Endothelial cell (in vitro differentiated cells): ENCODE results near the gene GPC5. TPM values are rescaled to one million over a fixed set of nuclear protein-coding genes. Genes with fewer than 3 reads are reported as not detected.

Experiments used
- DNase-seq: peaks from one replicate; pipeline ENCODE4 v3.0.0; 2021; ENCODE audit warnings: low spot score
- H3K27ac Mint-ChIP-seq: one replicate; pipeline ENCODE4 v1.8.0; 2021; ENCODE audit warnings: mixed read lengths, inconsistent platforms; ENCODE audit not compliant: unreplicated experiment
- H3K27me3 Mint-ChIP-seq: one replicate; pipeline ENCODE4 v1.8.0; 2021; ENCODE audit warnings: mild to moderate bottlenecking, moderate library complexity, mixed read lengths, inconsistent platforms; ENCODE audit not compliant: unreplicated experiment
- H3K36me3 Mint-ChIP-seq: one replicate; pipeline ENCODE4 v1.8.0; 2021; ENCODE audit warnings: mild to moderate bottlenecking, low read depth, mixed read lengths, inconsistent platforms; ENCODE audit not compliant: unreplicated experiment
- H3K4me1 Mint-ChIP-seq: one replicate; pipeline ENCODE4 v1.8.0; 2021; ENCODE audit warnings: mild to moderate bottlenecking, mixed read lengths, inconsistent platforms; ENCODE audit not compliant: unreplicated experiment
- H3K4me3 Mint-ChIP-seq: one replicate; pipeline ENCODE4 v1.8.0; 2021; ENCODE audit warnings: mild to moderate bottlenecking, mixed read lengths, inconsistent platforms; ENCODE audit not compliant: unreplicated experiment
- H3K9me3 Mint-ChIP-seq: one replicate; pipeline ENCODE4 v1.8.0; 2021; ENCODE audit warnings: mixed read lengths, inconsistent platforms; ENCODE audit not compliant: unreplicated experiment
- total RNA-seq: library from RNA; stranded (reverse); fragmentation: NEBNext Ultra II Directional; extraction: Animal tissue kit (Norgen Biotek cat#: 25700); gene quantifications from one replicate; pipeline ENCODE4 v1.2.1, GENCODE V29; 2021; ENCODE audit not compliant: unreplicated experiment
- TF ChIP-seq, protein P1 (sequence below): fragments of 200-600 bp; sonication (generic); IDR thresholded peaks from one replicate; pipeline ENCODE4 v1.5.0; 2021; ENCODE audit warnings: antibody characterized with exemption; ENCODE audit not compliant: unreplicated experiment

The GPC5 gene
- total RNA-seq, 1 donor from 2014 or later: not detected

DNA sequence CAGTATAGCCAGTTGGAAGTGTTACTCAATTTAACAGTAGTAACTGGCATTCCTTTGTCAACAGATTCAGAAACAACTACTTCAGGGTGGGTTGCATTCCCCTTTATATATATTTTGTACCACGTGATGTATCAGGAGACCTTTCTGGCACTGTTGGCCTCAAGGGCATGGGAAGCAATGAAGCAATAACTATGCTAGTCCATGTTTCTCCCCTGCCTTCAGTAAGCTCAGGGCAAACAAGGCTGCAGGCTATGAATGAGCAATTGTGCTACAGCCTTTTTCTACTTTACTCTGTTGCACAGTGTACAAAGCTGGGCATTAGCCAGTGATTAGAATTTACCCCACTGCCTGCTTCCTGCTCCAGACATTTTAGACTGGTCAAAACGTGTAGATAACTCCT, 348.8 kb downstream of the GPC5 start:
- no peaks in the 10 kb centered on the region for H3K27me3 Mint-ChIP-seq
- TF ChIP-seq, protein P1, sequence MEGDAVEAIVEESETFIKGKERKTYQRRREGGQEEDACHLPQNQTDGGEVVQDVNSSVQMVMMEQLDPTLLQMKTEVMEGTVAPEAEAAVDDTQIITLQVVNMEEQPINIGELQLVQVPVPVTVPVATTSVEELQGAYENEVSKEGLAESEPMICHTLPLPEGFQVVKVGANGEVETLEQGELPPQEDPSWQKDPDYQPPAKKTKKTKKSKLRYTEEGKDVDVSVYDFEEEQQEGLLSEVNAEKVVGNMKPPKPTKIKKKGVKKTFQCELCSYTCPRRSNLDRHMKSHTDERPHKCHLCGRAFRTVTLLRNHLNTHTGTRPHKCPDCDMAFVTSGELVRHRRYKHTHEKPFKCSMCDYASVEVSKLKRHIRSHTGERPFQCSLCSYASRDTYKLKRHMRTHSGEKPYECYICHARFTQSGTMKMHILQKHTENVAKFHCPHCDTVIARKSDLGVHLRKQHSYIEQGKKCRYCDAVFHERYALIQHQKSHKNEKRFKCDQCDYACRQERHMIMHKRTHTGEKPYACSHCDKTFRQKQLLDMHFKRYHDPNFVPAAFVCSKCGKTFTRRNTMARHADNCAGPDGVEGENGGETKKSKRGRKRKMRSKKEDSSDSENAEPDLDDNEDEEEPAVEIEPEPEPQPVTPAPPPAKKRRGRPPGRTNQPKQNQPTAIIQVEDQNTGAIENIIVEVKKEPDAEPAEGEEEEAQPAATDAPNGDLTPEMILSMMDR: no peak
- no peak overlapping the region for H3K27ac Mint-ChIP-seq
- DNase-seq: no peak
- H3K4me3 Mint-ChIP-seq: no peak overlapping the region
- H3K4me1 Mint-ChIP-seq: no peaks in the 10 kb centered on the region
- H3K36me3 Mint-ChIP-seq: no peaks in the 10 kb centered on the region
- no peaks in the 10 kb centered on the region for H3K9me3 Mint-ChIP-seq

DNA sequence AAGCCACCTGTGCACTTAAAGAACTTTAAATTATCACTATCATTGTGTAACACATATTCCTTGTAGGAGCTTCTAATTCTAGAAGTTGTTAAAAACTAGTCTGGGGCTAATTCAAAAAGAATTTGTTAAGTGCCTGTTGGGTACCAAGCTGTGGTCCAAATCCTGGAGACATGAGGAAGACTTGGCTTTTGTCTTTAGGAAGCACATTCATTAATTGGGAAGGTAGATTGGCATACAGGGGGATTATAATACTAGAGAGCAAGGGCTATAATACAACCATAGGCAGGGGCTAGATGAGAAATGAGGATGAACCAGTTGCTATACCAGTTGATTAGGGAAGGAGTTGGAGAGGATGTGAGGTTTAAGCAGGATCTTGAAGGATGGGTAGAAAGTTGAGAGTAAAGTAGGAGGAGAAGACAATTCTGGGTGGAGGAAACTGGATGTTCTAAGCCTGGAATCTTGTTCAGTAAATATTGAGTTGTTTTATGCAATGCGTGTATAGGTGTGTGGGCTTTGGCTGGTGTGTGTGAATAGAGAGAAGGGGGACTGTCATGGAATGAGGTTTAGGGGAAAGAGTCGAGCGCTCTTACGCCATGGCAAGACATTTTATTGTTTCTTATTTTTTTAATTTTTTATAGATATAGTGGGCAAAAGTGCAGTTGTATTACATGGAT, 350.1 kb downstream of the GPC5 start:
- Mint-ChIP-seq H3K4me3 (no peak overlapping the region), H3K27ac (no peak overlapping the region), H3K4me1 (no peaks in the 10 kb centered on the region), H3K36me3 (no peaks in the 10 kb centered on the region), H3K9me3 (no peaks in the 10 kb centered on the region), H3K27me3 (no peaks in the 10 kb centered on the region)
- TF ChIP-seq, protein P1: no peak
- no peak for DNase-seq

DNA sequence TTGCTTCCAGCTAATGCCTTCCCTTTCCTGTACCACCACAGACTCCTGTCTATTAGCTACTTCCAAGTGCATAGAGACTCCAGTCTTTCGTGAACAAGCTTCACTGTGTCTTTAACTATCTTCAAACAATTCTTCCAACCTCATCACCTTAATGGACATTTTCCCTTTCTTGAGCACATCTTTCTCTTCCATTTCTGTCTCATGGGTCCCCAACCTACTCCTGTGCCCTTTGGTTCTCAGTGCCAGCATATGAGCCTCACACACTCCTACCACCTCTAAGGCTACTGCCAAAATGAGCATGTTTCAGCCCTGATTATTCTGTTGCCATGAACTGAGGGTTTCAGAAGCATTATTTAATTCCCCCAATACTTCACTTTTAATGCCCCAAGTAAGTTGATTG, 360.3 kb downstream of the GPC5 start:
- TF ChIP-seq, protein P1: no peak
- no peak overlapping the region for H3K27ac Mint-ChIP-seq
- peaks cover 4% of the 10 kb centered on the region for H3K4me1 Mint-ChIP-seq

DNA sequence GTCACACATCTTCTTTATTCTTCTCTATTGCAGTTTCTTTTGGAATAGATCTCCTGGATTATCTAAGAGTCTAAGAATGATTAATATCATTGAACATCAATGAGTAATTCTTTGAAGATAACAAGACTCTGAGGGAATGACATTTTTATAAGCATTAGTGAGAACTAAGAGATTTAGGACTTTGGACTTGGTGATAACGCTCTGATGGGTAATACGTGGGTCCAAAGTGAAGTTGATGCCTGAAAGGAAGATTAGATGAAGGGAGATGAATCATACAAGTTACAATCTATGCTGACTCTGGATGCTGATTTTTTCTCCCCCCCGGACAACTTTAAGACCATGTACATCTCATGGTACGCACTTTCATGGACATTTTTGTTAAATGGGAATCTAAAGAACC, 364.5 kb downstream of the GPC5 start:
- TF ChIP-seq, protein P1: no peak
- Mint-ChIP-seq H3K36me3 (no peaks in the 10 kb centered on the region), H3K4me3 (no peak overlapping the region), H3K9me3 (no peaks in the 10 kb centered on the region), H3K27ac (no peak overlapping the region), H3K27me3 (no peaks in the 10 kb centered on the region), H3K4me1 (peaks cover 4% of the 10 kb centered on the region)
- DNase-seq: no peak

More for the DNA sequence above, 360.3 kb downstream of the GPC5 start:
- Mint-ChIP-seq H3K27me3 (no peaks in the 10 kb centered on the region), H3K9me3 (no peaks in the 10 kb centered on the region), H3K36me3 (no peaks in the 10 kb centered on the region), H3K4me3 (no peak overlapping the region)
- DNase-seq: no peak

DNA sequence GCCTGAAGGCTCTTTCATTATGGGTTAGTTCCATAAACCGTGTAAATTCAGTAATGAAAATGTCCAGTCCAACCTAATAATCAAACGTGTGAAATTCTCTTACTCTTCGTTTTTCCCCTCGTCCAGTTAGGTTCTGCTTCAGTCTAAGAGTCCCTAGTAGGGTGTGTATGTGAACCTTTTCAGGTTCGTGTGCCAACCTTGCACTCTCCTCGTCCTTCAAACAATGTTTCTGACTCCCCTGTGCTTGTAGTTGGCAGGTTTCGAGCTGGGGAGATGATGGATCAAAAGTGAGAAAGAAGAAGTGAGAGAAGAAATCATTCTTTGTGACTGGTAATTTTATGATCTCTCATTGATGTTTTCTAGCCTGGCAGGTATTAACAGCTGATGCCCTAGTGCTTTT, 366.1 kb downstream of the GPC5 start:
- H3K4me3 Mint-ChIP-seq: no peak overlapping the region
- no peaks in the 10 kb centered on the region for H3K36me3 Mint-ChIP-seq
- peaks cover 4% of the 10 kb centered on the region for H3K4me1 Mint-ChIP-seq
- no peak for DNase-seq
- no peaks in the 10 kb centered on the region for H3K27me3 Mint-ChIP-seq
- TF ChIP-seq, protein P1: no peak
- H3K27ac Mint-ChIP-seq: no peak overlapping the region
- no peaks in the 10 kb centered on the region for H3K9me3 Mint-ChIP-seq
